Amniotic epithelial cell (primary cell): ENCODE measurements around the gene STMN3.

Experiments used
- DNase-seq: peaks from one replicate; pipeline ENCODE4 v3.0.0-alpha.2; 2010; ENCODE audit warnings: low read depth

The STMN3 gene

DNA sequence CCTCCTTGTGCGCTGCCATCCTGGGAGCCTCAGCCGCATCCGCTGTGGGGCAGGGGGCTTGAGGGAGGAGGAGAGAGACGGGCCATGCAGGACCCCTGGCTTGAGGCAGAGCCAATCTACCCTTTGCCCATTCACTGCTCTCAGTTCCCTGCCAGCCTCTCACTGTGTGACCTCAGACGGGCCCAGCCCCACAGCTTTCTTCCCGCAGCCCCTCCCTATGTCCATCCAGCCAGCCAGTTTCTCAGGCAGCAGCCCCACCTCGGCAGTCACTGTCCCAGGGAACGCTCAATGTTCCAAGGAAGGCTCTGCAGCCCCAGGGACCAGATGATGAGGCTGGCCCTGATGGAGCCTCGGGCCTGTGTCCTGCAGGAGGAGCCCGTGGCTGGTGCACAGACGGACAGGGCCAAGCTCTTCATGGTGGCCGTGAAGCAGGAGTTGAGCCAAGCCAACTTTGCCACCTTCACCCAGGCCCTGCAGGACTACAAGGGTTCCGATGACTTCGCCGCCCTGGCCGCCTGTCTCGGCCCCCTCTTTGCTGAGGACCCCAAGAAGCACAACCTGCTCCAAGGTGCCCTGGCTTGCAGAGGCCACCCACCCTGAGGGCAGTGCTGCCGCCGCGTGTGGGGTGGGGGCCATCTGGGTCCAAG is 39.3 kb upstream of the STMN3 start:
- no peak for DNase-seq

- DNase-seq, result no peak
Measured at GRCh38 chr20:63691711-63692435, 38.6 kb upstream of the STMN3 start.

- DNase-seq, result no peak
Measured at GRCh38 chr20:63690898-63691710, 37.9 kb upstream of the STMN3 start.

DNA sequence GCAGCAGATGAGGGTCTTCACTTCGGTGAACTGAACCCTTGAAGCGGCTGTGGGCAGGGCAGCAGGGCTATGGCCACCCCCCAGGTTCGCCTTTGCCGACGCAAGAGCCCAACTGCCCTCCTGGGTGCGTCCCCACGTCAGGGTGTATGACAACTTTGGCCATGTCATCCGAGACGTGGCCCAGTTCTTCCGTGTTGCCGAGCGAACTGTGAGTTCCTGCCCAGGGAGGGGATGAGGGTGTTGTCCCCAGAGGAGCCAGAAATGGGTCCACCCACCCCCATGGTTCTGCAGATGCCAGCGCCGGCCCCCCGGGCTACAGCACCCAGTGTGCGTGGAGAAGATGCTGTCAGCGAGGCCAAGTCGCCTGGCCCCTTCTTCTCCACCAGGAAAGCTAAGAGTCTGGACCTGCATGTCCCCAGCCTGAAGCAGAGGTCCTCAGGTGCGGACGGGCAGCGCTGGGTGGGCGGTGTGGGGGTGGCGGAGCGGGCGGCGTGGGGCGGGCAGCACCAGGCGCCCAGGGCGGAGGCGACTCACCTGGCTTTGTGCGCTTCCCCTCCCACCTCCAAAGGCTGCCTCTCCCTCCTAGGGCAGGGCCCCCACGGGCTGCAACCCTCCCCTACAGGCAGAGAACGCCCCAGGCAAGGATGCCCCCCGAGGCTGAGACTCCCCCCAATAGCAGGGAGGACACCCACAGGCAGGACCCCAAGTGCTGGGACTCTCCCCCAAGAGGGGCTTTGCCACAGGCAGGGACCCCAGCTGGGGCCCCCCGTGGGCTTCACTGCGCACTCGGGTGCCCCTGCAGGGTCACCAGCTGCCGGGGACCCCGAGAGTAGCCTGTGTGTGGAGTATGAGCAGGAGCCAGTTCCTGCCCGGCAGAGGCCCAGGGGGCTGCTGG is 37.0 kb upstream of the STMN3 start:
- no peak for DNase-seq

DNA sequence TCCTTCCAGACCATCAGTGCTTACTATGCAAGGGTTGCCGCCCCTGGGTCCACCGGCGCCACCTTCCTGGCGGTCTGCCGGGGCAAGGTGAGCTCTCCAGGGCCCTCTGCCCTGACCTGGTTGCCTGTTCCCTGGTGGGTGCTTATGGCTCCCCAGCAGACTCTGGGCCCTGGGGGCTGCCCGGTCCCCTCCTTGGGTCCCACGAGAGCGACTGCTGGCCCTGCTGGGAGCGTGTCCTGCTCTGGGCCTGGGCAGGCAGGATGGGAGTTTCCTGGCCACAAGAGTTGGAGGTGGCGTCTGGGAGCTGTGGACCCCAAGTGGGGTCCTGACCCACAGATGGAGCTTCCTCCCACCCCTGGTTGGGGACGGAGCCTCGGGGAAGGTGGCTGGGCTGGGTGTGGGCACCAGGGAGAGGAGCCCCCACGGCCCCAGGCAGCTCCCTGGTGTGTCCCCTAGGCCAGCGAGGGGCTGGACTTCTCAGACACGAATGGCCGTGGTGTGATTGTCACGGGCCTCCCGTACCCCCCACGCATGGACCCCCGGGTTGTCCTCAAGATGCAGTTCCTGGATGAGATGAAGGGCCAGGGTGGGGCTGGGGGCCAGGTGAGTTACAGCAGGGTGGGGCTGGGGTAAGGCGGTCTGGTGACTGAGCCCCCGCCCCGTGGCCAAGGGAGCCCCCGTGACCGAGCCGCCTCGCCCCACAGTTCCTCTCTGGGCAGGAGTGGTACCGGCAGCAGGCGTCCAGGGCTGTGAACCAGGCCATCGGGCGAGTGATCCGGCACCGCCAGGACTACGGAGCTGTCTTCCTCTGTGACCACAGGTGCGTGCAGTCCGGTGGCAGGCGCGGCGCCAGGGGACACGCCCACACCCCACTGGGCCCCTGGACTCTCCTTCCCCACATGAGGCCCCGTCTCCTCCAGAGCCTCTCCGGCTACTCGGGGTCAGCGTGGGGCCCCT is 36.1 kb upstream of the STMN3 start:
- DNase-seq, result no peak

DNA sequence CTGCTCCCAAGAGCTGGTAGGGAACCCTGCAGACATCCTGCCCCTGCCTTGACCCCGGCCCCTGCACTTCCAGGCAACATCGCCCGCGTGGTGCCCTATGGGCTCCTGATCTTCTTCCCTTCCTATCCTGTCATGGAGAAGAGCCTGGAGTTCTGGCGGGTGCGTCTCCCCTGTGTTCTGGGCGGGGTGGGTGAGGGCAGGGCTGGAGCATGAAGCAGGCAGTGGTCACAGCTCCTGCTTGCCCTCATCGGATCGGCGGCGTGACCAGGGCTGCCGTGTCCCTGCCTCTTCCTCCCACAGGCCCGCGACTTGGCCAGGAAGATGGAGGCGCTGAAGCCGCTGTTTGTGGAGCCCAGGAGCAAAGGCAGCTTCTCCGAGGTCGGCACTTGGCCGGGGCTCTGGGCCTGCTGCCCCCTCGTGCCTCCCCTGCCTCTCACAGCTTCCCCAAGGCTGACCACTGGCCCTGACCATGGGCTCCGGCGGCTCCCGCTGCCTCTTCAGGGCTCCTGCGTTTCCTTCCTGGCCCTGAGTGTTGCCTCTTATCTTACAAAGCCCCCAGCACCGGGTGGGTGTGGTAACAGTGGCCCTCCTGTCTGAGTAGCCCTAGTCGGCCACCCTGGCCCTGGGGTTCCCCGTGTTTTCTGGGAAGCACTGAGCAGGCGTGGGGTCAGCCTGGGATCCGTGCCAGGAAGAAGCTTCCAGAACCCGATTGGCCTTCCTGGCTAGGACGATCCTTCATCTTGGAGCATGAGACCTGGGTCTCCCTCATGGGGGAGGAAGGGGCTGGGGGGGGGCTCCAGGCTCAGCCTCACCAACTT is 35.2 kb upstream of the STMN3 start:
- DNase-seq, result no peak

DNA sequence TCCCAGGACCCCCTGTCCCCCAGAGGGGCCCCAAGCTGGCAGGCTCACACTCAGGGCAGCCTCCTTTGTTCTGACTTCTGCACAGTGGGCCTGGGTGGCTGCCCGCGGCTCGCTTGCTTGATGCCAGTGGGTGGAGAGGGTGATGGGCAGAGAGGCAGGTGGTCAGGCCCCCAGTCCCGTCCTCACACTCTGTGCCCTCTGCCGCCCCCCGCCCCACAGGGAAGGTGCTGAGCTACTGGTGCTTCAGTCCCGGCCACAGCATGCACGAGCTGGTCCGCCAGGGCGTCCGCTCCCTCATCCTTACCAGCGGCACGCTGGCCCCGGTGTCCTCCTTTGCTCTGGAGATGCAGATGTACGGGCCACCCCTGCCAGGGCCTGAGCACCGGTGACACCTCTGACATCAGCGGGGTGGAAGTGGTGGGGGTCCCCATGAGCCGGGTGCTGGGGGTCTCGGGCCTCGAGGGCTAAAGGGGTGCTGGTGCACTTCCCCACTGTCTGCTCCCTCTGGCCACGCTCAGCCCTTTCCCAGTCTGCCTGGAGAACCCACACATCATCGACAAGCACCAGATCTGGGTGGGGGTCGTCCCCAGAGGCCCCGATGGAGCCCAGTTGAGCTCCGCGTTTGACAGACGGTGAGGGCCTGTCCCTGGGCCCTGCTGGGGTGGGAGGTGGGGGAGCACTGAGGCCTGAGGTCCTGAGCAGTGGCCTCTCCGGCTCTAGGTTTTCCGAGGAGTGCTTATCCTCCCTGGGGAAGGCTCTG is 34.4 kb upstream of the STMN3 start:
- no peak for DNase-seq

DNA sequence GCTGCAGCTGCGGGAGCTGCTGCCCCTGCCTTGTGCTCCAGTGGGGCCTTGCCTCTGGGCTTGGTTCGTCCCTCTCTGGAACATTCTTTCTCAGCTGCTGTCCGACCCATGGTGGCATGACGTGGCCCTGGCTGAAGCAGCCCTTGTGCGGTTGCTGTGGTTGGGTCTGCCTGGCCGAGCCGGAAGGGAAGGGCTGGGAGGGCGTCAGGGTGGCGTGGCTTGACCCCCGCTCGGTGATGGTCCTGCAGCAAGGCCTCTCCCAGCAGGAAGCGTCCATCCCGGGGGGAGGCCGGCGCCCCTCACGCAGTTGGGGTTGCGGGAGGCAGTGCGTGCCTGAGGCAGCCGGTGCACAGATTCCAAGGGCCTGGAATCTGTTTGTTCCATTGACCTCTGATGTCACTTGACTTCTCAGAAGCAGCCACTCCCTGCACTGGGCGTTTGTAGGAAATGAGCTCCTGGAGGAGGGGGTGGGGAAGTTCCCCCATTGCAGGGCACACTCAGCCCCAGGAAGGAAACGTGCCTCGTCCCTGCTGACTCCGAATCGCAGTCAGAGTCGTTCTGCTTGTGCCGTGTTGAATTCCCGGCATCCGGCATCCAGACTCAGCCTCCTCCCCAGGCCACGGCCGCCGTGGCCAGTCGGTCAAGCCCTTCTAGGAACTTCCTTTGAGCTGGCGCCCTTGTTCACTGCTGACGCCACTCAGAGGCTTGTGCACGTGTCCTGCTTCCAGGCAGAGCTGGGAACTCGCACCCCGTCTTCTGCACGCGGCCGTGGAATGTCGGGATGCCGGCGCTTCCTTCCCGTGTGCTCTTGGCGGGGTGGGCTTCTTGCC is 33.5 kb upstream of the STMN3 start:
- DNase-seq, result peak; percentile 82

- no peak for DNase-seq
Measured at GRCh38 chr20:63686094-63686491, 32.9 kb upstream of the STMN3 start.

- no peak for DNase-seq
Measured at GRCh38 chr20:63685269-63686026, 32.2 kb upstream of the STMN3 start.

DNA sequence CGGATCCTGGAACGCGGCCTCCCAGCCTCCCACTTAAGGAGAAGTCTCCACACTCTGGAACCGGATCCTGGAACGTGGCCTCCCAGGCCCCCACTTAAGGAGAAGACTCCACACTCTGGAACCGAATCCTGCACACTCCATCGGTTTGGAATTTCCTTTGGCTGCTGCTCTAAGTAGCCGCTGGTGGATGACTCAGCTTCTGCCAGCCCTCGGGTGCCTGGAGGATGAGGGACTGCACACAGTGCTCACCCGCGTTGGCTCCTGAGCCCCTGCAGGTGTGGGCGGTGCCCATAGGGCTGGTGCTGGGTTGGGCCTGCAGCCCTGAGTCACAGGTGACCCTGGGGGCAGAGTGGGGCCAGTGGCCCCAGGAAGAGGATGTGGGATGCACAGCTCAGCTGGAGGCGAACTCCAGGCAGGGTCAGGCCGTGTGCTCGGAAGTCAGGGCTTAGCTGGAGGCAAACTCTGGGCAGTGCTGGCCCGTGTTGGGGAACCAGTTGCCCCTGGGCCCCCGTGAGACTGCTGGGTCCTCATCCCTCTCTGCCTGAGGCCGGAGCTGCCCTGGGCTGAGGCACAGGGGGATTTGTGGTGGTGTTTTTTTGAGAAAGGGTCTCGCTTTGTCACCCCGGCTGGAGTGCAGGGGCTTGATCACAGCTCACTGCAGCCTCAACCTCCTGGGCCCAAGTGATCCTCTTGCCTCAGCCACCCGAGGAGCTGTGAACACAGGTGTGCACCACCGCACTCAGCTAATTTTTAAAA is 29.3 kb upstream of the STMN3 start:
- peak; percentile 99 for DNase-seq

- no peak for DNase-seq
Measured at GRCh38 chr20:63681609-63682142, 28.5 kb upstream of the STMN3 start.

GRCh38 chr20:63680857-63681608 is 27.8 kb upstream of the STMN3 start:
- DNase-seq, result no peak

- DNase-seq, result no peak
Measured at GRCh38 chr20:63680427-63680826, 27.2 kb upstream of the STMN3 start.

DNA sequence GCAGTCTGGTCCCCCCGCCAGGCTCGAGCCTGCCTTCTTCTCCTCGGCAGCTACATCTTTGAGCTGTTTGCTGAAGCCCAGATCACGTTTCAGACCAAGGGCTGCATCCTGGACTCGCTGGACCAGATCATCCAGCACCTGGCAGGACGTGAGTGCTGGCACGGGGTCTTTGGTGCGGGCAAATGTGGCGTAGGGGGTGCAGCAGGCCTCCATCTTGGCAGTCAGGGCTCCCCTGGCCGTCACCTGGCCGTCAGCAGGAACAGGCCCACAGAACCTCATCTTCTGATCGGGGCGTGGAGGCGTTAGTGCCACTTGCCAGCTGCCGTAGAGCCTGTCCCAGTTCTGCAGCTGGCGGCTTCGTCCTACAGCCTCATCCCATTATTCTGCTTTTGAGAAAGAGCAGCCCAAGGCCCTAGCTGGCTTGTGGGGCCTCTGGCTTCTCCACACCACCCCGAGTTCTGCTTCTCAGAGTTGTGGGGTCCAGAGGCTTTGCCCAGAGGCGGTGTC is 26.6 kb upstream of the STMN3 start:
- no peak for DNase-seq
